ENCODE results near the gene KRTAP4-11.

KRTAP4-11 gene

DNA sequence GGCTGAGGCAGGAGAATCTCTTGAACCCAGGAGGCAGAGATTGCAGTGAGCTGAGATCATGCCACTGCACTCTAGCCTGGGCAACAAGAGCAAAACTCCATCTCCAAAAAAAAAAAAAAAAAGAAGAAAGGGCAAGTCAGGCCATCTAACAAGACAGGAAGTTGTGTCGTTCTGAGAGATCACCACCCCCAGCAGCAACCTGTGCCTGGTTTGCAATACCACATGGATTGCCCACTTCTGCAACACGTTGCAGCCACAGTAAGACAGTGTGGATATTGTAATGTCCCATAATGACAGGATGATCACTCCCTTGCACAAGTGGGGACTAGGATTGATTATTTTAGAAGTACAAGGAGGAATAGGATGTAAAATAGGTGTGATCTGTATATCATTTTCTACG lies 49.1 kb downstream of the KRTAP4-11 start:
- no peaks in the 10 kb centered on the region for H3K4me1 ChIP-seq
- H3K27ac ChIP-seq, result no peak overlapping the region
- H2AFZ ChIP-seq, result no peak overlapping the region
- no peak overlapping the region for H3K4me2 ChIP-seq (ENCODE audit: low read length)
- H3K4me3 ChIP-seq (ENCODE audit: low read depth, low read length), result no peak overlapping the region
- H3K9me3 ChIP-seq (ENCODE audit: control insufficient read depth, low read length), result no peaks in the 10 kb centered on the region
- no peaks in the 10 kb centered on the region for H3K36me3 ChIP-seq (ENCODE audit: control insufficient read depth, insufficient read depth, low read length)
- H3K9ac ChIP-seq, result no peak overlapping the region
- H3K79me2 ChIP-seq, result no peaks in the 10 kb centered on the region
- H3K27me3 ChIP-seq (ENCODE audit: control insufficient read depth, insufficient read depth, low read length), result no peaks in the 10 kb centered on the region
- no peak for TF ChIP-seq CTCF (IDR thresholded peaks at IDR 0.05)

DNA sequence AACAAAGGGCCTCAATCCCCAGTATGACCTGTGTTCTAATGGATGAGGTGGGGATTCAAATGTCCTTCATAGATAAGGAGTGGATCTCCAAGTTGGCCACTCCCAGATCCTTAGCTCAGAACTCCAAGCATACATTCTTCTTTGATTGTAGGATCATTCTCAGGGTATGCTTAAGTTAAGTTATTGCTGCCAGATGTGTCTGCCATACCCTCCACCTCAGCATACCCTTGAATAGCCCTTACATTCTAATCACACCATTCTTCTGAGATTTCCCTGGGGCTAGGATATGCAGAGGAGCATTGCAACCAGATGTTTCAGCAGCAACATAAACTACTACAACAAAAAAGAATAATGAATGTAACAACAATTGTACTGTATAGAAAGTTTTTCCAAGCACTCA lies 50.9 kb downstream of the KRTAP4-11 start:
- no peak overlapping the region for H3K4me3 ChIP-seq (ENCODE audit: low read depth, low read length)
- no peak for TF ChIP-seq CTCF (IDR thresholded peaks at IDR 0.05)
- H3K27me3 ChIP-seq (ENCODE audit: control insufficient read depth, insufficient read depth, low read length), result no peaks in the 10 kb centered on the region
- no peaks in the 10 kb centered on the region for H3K4me1 ChIP-seq
- H3K36me3 ChIP-seq (ENCODE audit: control insufficient read depth, insufficient read depth, low read length), result no peaks in the 10 kb centered on the region
- no peaks in the 10 kb centered on the region for H3K9me3 ChIP-seq (ENCODE audit: control insufficient read depth, low read length)
- no peak overlapping the region for H3K9ac ChIP-seq
- no peak overlapping the region for H3K4me2 ChIP-seq (ENCODE audit: low read length)
- no peaks in the 10 kb centered on the region for H3K79me2 ChIP-seq
- H3K27ac ChIP-seq, result no peak overlapping the region
- H2AFZ ChIP-seq, result no peak overlapping the region

Data from parathyroid adenoma (tissue), 2 donors.